Esophagus squamous epithelium (tissue), 5 donors: ENCODE measurements around the gene ZNF862. TPM values are rescaled to one million over a fixed set of nuclear protein-coding genes. Genes with fewer than 3 reads are reported as not detected.

Experiments used
- DNase-seq: peaks from one replicate; lab custom pipeline; 2025; lab: John Stamatoyannopoulos, UW
- H3K27ac ChIP-seq, 4 donors: fragments of 200-600 bp; sonication (generic); one replicate each; pipeline ENCODE4 v1.5.1; 2016 to 2019; ENCODE audit warnings: mild to moderate bottlenecking in 1 of 4
- H3K27me3 ChIP-seq, 4 donors: fragments of 200-600 bp; sonication (generic); 1 replicate in 3 of 4; 2 replicates in 1 of 4; pipeline versions ENCODE4 v1.5.1 to v1.6.0; 2017 to 2021; ENCODE audit warnings: antibody characterized with exemption in 1 of 4
- H3K36me3 ChIP-seq, 3 donors: fragments of 200-600 bp; sonication (generic); one replicate each; pipeline ENCODE4 v1.5.1; 2016 to 2019
- H3K4me1 ChIP-seq, 3 donors: fragments of 200-600 bp; sonication (generic); one replicate each; pipeline ENCODE4 v1.5.1; 2017 to 2019
- H3K4me3 ChIP-seq, 4 donors: fragments of 200-600 bp; sonication (generic); 1 replicate in 3 of 4; 2 replicates in 1 of 4; pipeline ENCODE4 v1.5.1; 2016 to 2019; ENCODE audit warnings: mild to moderate bottlenecking in 2 of 4, moderate library complexity in 1 of 4
- H3K9me3 ChIP-seq, 3 donors: fragments of 200-600 bp; sonication (generic); one replicate each; pipeline ENCODE4 v1.5.1; 2016 to 2019
- POLR2A ChIP-seq, 4 donors: fragments of 450-650 bp; IDR thresholded peaks; one replicate each; pipeline ENCODE4 v1.6.1; 2017; ENCODE audit warnings: antibody characterized with exemption in 4 of 4, mild to moderate bottlenecking in 4 of 4, moderate library complexity in 3 of 4
- WGBS, 2 donors: methylation state at CpG; one replicate each; pipeline ENCODE4 v1.1.5; 2018; 5-methylcytosine and 5-hydroxymethylcytosine counted together
- intact Hi-C: fragments of 100-400 bp; cut with DNase I; formaldehyde crosslinking; loops from one replicate; pipeline ENCODE4 v1.15.0; 2022
- total RNA-seq, 4 donors: library from RNA; depleted of rRNA; stranded (reverse); fragments of >200 nt; gene quantifications; one replicate each; pipeline ENCODE4 v1.1.0, GENCODE V29; 2016
- TF ChIP-seq, protein P1 (sequence below), 6 experiments: fragments of 450-650 bp in 4 of 6; fragments of 200-600 bp in 2 of 6; sonication (generic) in 2 of 6; IDR thresholded peaks; one replicate each; pipeline ENCODE4 v1.5.1; 2016 to 2019; ENCODE audit warnings: antibody characterized with exemption in 6 of 6, mild to moderate bottlenecking in 4 of 6, moderate library complexity in 4 of 6
- donor health status: DM: yes; HTN: yes; CAD: no.

The ZNF862 gene
- total RNA-seq, 4 donors from 2014 or later, result 7.1 to 13.2 (median 9.9) TPM

GRCh38 chr7:149808311-149808710 is 29.9 kb upstream of the ZNF862 start:
- Histone ChIP-seq H3K36me3 (no peaks in the 10 kb centered on the region), H3K9me3 (no peaks in the 10 kb centered on the region), H3K27ac (no peak overlapping the region), H3K4me1 (no peaks in the 10 kb centered on the region), H3K27me3 (peaks cover 0 to 15% (median 0%) of the 10 kb centered on the region in 4 donors), H3K4me3 (no peak overlapping the region)
- no CpG with 5 or more reads among the region's 10 CpGs for WGBS, 2 donors
- intact Hi-C loops, result no loop called here
- TF ChIP-seq, protein P1, sequence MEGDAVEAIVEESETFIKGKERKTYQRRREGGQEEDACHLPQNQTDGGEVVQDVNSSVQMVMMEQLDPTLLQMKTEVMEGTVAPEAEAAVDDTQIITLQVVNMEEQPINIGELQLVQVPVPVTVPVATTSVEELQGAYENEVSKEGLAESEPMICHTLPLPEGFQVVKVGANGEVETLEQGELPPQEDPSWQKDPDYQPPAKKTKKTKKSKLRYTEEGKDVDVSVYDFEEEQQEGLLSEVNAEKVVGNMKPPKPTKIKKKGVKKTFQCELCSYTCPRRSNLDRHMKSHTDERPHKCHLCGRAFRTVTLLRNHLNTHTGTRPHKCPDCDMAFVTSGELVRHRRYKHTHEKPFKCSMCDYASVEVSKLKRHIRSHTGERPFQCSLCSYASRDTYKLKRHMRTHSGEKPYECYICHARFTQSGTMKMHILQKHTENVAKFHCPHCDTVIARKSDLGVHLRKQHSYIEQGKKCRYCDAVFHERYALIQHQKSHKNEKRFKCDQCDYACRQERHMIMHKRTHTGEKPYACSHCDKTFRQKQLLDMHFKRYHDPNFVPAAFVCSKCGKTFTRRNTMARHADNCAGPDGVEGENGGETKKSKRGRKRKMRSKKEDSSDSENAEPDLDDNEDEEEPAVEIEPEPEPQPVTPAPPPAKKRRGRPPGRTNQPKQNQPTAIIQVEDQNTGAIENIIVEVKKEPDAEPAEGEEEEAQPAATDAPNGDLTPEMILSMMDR (IDR thresholded peaks at IDR 0.05), result no peak
- TF ChIP-seq POLR2A (IDR thresholded peaks at IDR 0.05), result no peak
- no peak for DNase-seq

- Histone ChIP-seq H3K27me3 (peaks cover 0 to 15% (median 0%) of the 10 kb centered on the region in 4 donors), H3K36me3 (no peaks in the 10 kb centered on the region), H3K9me3 (no peaks in the 10 kb centered on the region), H3K4me3 (no peak overlapping the region), H3K4me1 (no peaks in the 10 kb centered on the region), H3K27ac (no peak overlapping the region)
- intact Hi-C loops, result no loop called here
- DNase-seq, result no peak
- TF ChIP-seq POLR2A (IDR thresholded peaks at IDR 0.05), result no peak
- TF ChIP-seq, protein P1 (IDR thresholded peaks at IDR 0.05), result no peak
- WGBS, 2 donors, result 71% methylated on average over 1 of the region's 2 CpGs; no CpG with 5 or more reads in 1 of the 2 donors
Measured at GRCh38 chr7:149809215-149809614, 29.0 kb upstream of the ZNF862 start.

DNA sequence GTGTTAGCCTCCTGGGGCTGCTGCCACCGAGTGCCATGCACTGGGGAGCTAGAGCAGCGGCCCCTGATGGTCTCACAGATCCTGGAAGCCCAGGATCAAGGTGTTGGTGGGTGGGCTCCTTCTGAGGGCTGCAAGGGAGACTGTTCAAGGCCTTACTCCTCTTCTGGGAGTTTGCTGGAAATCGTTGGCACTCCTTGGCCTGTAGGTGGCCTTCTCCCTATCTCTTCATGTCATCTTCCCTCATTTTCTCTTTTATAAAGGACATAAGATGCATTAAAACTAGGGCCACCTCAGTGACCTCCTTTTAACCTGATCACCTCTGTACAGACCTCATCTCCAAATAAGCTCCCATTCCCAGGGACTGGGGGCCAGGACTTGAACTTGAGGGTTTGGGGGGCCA is 27.0 kb upstream of the ZNF862 start:
- DNase-seq, result no peak
- Histone ChIP-seq H3K27me3 (peaks cover 0 to 22% (median 0%) of the 10 kb centered on the region in 4 donors), H3K4me3 (no peak overlapping the region), H3K9me3 (no peaks in the 10 kb centered on the region), H3K27ac (no peak overlapping the region), H3K4me1 (no peaks in the 10 kb centered on the region), H3K36me3 (no peaks in the 10 kb centered on the region)
- intact Hi-C loops, result no loop called here
- TF ChIP-seq, protein P1 (IDR thresholded peaks at IDR 0.05), result peak in 1 of 6 experiments; percentile 23
- TF ChIP-seq POLR2A (IDR thresholded peaks at IDR 0.05), result no peak
- WGBS, 2 donors, result 24 to 25% methylated on average over 1 to 2 of the region's 3 CpGs

DNA sequence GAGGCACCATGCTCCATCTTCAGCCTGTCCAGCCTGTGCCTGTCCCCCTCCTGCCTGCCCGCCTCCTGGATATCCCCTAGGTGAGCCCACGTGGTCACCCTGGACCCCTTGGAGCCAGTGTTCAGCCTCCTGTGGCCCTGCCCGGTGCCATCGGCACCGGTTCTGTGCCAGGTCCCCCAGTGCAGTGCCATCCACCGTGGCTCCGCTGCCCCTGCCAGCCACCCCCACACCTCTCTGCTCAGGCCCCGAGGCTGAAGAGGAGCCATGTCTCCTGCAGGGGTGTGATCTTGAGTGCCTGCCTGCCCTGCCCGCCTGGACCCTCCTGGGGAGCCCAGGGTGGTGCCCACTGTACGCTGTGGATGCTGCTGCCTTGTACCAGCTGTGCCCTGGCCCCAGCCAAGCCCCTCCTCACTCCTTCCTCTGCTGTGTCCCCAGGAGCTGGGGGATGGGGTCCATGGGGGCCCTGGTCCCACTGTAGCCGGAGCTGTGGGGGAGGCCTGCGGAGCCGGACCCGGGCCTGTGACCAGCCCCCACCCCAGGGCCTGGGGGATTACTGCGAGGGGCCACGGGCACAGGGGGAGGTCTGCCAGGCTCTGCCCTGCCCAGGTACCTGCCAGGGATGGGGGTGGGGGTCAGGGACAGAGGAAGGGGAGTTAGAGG is 26.2 kb upstream of the ZNF862 start:
- Histone ChIP-seq H3K9me3 (no peaks in the 10 kb centered on the region), H3K36me3 (no peaks in the 10 kb centered on the region), H3K4me1 (no peaks in the 10 kb centered on the region), H3K27me3 (peaks cover 0 to 22% (median 0%) of the 10 kb centered on the region in 4 donors), H3K4me3 (no peak overlapping the region), H3K27ac (no peak overlapping the region)
- TF ChIP-seq, protein P1 (IDR thresholded peaks at IDR 0.05), result no peak
- TF ChIP-seq POLR2A (IDR thresholded peaks at IDR 0.05), result no peak
- 72% methylated on average over 2 of the region's 16 CpGs; no CpG with 5 or more reads in 1 of the 2 donors for WGBS, 2 donors
- DNase-seq, result no peak
- intact Hi-C loops, result no loop called here

DNA sequence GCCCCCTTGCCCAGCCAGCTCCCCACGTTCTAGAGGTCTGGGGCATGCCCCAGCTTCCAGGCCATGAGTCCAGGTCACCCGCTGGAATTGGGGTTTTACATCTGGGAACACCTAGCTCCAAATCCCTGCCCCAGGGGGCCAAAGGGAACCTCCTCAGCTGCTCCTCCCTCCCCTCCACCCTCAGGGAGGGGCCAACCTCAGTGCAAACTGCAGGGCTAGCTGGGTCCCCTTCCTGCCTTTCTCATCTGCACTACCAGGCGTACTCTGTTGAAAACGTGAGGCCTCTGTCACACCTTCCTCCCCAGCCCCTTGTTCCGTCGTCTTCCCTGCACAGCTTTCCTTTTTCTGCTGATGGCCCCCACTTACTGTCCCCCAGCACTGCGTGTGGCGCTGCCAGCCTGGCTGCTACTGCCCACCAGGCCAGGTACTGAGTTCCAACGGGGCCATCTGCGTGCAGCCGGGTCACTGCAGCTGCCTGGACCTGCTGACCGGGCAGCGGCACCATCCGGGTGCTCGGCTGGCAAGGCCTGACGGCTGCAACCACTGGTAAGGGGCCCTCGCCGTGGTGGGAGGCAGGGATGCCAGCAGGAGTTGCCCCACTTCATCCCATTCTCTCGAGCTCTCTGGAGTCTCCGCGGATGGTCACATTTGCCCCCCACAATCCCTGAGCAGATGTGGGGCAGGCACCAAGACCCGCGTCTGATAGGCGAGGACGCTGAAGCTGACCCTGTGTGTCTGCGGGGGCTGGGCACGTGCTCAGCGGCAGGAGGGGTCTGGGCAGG is 24.7 kb upstream of the ZNF862 start:
- H3K4me3 ChIP-seq, result no peak overlapping the region
- no peak overlapping the region for H3K27ac ChIP-seq
- DNase-seq, result no peak
- no peaks in the 10 kb centered on the region for H3K4me1 ChIP-seq
- intact Hi-C loops, result no loop called here
- no peak for TF ChIP-seq POLR2A (IDR thresholded peaks at IDR 0.05)
- TF ChIP-seq, protein P1 (IDR thresholded peaks at IDR 0.05), result no peak
- no peaks in the 10 kb centered on the region for H3K9me3 ChIP-seq
- 69 to 71% methylated on average over 6 to 11 of the region's 28 CpGs for WGBS, 2 donors
- H3K36me3 ChIP-seq, result no peaks in the 10 kb centered on the region
- H3K27me3 ChIP-seq, result peaks cover 0 to 20% (median 0%) of the 10 kb centered on the region in 4 donors
